NCI-H2196 treated with DMSO at 0.1 percent for 48 hours (cell line): ENCODE data around the gene EIF4H.
"Not testable (repeated sequence)": the region's sequence is repeated elsewhere in the genome, so short reads cannot be mapped to it uniquely, and the experiment has no call there.

ENCODE experiments used
- DNase-seq: peaks from one replicate; lab custom pipeline; 2025; ENCODE audit not compliant: unreplicated experiment; lab: John Stamatoyannopoulos, UW

Gene EIF4H

DNA sequence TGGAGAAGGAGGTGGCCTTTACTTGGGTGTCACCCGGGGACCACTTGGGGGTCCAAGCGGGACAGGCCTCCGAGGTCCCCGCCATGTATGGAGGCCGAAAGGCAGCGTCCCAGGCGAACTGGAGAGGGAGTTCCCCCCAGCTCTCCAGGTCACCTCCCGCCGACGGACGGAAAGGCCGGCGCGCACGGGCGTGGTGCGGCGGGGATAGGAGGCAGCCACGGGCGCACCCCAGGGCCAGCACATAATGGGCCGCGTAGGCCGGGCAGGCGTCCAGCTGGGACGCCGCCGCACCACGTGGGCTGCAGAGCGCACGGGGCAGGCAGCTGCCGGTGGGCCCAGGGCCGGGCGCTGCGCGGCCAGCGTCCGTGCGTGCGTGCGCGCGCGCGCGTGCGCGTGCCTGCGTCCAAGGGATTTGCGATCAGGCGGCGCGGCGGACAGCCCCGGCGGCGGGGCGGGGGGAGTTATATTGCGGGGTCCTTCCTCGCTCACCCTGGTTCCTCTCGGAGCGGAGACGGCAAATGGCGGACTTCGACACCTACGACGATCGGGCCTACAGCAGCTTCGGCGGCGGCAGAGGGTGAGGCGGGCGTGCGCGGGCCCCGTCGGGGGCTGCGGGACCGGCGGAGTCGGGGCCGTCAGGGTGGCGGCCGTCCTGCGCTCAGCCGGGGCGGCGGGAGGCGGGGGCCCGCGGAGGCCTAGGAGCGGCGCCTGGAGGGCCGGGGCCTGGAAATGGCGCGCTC lies at the start of gene EIF4H:
EIF4H (plus strand) TSS at position 491 of the 740 bp plus-strand sequence; CDS start at position 519, 28 bp downstream.
- DNase-seq = peak; percentile 82

DNA sequence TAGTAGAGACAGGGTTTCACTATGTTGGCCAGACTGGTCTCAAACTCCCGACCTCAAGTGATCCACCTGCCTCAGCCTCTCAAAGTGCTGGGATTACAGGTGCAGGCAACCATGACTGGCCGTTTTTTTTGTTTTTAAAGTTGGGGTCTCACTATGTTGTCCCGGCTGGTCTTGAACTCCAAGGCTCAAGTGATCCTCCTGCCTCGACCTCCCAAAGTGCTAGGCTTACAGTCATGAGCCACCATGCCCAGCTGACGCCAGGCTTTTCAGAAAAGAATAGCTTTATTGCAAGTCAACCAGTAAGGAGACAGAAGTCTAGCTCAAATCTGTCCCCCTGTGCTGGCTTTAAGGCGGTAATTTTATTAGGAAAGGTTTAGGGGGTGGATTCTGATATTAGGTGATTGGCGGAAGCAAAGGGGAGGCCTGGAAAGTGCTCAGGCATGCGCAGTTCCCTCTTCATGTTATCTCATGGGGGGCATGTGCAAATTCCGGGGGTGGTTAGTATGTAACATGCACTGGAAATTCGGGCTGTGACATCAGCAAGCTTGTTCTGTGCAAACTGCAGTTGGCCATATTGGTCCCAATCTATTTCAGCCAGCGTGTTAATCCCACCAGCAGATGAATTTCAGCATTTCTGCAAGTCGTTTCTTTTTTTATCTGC lies 47.8 kb upstream of the EIF4H start:
- no peak for DNase-seq

DNA sequence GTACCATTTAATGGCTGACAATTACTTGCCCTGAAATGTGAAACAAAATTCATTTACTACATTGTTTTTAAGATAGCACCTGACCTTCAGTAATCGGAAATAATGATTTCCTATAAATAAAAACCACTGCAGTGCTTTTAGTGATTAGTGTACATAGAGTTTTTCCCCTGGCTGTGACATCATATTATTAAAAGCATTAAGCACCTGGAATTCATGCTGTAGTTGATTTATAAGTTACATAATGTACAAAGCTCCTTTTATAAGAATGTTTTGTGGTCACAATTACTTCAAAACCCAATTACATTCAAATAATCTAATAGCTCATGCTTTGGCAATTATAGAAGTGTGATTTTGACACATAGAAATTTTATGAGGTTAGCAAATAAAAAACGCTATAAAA lies 44.3 kb upstream of the EIF4H start:
- DNase-seq = no peak

DNA sequence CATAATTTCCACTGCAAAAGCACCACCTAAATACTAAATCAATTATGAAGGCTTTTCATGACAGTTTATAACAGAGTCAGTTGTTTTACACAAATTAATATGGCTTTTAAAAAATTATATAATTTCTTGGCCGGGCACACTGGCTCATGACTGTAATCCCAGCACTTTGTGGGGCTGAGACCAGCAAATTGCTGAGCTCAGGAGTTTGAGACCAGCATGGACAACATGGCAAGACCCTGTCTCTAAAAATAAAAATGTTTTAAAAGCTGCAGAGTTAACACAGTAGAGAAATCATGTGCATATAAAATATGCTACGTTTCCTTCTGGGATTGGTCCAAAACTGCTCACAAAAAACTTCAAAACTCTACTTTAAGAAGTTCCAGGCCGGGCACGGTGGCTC lies 43.6 kb upstream of the EIF4H start:
- no peak for DNase-seq

DNA sequence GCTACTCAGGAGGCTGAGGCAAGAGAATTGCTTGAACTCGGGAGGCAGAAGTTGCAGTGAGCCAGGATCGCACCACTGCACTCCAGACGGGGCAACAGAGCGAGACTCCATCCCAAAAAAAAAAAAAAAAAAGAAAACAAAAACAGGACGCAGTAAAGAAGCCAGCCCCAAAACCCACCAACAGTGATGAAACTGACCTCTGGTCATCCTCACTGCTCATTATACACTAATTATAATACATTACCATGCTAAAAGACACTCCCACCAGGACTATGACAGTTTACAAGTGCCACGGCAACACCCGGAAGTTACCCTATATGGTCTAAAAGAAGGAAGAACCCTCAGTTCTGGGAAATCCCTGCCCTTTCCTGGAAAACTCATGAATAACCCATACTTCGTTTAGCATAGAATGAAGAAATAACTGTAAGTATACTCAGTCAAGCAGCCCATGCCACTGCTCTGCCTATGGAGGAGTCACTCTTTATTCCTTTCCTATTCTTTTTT lies 40.0 kb upstream of the EIF4H start:
- no peak for DNase-seq

DNA sequence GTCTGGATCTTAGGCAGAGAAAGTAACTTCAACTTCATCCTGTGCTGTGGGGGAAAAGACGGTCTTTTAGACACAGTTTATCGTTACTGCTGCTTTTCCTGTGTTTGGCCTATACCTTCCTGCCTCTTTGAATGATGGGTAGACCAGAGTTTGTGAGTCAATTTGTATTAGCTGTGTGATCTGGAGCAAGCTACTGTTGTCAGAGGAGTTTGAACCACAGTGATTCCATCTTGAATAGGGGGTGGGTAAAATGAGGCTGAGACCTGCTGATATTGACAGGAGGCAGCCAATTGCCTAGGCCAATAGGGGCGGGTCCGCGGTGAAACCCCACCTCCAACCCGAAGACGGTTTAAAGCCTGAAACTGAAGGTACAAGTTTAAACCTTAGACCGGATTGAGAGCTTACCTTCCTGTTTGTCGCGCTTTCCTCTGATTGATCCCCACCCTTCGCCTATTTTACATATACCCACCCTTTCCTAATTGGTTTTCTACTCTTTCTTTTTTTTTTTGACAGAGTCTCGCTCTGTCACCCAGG lies 35.8 kb upstream of the EIF4H start:
- DNase-seq = no peak

DNA sequence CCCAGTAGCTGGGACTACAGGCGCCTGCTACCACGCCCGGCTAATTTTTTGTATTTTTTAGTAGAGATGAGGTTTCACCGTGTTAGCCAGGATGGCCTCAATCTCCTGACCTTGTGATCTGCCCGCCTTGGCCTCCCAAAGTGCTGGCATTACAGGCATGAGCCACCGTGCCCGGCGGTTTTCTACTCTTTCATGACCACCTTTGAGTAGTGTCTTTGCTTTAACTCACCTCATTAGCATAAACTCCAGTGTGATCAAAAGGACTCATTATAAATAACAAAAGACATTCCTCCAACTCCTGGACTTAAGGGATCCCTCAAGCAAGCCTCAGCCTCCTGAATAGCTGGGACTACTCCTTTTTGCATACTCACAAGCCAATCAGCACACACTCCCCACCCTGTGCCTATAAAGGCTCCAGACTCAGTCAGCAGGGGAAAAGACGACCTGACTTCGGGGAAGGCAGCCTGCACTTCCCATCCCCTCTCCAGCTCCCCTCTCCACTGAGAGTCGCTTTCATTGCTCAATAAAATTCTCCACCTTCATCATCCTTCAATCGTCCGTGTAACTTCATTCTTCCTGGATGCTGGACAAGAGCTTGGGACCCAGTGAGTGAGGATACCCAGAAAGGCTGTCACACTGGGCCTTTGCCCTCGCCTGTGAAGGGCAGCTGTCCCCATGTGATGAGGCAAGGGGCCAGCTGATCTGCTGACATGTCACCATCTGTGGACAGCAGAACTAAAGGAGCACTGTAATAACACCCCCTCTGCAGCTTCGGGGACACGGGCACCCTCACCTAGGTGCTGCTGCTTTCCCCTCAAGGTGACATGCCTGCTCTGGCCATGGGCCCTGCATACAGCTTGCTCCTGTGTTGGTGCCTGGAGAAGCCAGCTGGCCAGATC lies 35.0 kb upstream of the EIF4H start:
- no peak for DNase-seq

DNA sequence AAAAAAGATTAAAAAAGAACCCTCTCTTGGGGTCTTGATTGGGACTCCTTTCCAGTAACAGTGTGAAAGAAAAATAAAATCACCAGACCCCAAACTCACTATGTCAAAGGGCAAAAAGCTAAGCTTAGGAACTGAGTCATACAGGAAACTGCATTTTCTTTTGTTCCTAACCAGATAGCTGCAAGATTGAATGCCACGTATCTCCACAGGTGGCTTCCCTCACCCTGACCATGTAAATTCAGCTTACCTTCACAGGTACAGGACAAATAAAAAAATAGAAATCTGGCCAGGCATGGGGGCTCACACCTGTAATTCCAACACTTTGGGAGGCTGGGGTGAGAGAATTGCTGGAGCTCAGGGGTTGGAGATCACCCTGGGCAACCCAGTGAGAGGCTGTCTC lies 32.5 kb upstream of the EIF4H start:
- no peak for DNase-seq

DNA sequence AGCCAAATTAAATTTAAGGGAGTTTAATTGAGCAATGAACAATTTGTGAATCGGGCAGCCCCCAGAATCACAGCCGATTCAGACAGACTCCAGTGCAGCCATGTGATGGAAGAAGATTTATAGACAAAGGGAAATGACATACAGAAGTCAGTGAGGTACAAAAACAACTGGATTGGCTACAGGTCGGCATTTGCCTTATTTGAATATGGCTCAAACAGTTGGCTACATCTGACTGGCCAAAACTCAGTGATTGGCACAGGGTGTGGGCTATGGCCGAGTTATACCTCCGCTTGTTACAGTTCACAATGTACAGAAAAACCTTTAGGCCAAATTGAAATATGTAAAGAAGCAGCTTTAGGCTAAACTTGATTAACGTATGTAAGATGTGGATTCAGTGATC lies 30.8 kb upstream of the EIF4H start:
- no peak for DNase-seq

DNA sequence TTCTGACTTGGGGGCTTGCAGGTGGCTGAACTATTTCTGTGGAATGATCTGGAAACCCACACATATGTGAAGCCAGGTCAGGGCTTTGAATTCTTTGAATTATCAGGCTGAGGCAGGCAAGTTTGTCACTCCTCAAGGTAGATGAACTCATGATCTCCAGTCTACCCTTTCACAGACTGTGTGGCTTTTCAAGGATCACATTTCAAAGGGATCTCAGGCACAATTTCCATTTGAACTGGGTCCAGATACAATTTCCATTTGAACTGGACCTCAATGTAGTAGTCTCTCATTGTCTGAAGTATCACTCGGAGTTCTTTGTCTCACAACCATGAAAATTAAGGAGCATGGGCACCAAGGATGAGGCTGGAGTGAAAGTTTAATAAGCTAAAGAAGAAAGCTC lies 25.7 kb upstream of the EIF4H start:
- no peak for DNase-seq

DNA sequence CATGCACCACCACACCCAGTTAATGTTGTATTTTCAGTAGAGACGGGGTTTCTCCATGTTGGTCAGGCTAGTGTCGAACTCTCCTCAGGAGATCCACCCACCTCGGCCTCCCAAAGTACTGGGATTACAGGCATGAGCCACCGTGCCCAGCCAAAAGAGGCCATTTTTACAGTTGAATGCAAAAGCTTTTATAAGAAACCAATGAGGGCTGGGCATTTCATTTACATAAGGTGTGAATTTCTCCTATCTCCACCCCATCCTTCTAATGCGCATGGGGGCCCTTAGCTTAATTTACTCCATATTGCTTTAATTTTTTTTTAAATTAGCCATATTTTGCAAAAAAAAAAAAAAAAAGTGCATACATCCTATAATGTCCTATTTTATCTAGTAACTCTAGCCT lies 25.1 kb upstream of the EIF4H start:
- no peak for DNase-seq

DNA sequence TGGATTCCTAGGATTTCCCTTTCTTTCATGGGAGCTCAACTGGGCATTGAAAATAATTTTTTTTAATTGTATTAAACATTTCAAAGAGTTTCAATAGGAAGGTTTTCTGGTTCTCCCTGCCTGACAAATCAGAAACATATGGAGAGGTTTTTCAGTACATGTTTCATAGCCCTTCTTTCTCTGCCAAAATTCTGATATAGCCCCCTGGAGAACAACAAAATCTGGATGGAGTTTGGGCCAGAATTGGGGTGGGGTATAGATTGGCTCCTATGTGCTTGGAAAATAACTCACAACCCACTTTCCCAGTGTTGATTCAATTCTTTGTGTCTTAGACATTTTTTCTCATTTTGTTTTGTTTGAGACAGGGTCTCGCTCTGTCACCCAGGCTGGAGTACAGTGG lies 24.6 kb upstream of the EIF4H start:
- DNase-seq = no peak

DNA sequence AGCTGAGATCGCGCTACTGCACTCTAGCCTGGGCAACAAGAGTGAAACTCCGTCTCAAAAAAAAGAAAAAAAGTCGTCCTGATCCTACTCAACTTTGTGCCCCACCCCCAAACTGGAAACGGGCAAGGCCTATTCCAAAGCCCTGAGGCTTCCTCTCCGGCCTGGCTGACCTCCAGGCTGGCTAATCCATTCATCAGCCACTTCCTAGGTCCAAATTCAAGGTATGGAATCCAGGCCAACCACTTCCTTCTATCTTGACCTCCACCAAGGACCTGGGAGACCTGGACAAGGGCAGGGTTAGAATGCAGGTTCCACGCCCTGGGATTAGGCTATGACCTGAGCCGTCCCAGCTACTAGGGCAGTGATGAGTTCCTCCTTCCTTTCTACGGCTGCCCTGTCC lies 20.4 kb upstream of the EIF4H start:
- no peak for DNase-seq

DNA sequence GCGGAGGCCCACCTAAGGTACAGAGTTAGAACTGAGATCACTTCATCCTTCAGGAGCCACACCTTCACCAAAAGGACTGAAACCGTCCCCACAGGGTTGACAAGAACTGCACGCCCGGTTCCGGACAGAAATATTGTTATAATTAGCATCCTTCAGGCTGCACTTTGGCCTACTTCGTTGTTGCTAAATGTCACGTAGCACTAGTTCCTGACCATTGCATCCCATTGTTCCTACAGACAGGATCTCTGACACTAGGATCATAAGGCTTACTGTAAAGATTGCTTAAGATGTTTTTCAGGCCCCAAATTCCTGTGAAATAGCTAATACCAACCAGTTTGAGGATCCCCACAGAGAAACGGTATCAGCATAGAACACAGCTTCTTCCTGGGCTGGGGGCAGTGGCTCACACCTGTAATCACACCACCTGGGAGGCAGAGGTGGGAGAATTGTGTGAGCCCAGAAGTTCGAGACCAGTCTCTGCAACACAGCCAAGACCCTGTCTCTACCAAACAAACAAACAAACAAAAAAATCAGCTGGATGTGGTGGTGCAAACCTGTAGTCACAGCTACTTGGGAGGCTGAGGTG lies 18.3 kb upstream of the EIF4H start:
- DNase-seq = no peak

DNA sequence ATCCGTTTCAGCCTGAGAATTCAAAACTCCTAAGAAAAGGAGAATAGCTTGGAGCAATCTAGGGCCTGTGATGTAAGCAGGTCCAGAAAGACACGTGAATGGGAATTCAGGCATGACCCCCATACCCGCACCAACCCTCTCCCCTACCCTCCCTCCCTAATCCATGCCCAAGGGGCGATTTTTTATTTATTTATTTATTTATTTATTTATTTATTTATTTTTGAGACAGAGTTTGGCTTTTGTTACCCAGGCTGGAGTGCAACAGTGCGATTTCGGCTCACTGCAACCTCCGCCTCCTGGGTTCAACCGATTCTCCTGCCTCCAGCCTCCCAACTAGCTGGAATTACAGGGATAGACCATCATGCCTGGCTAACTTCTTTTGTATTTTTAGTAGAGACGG lies 16.6 kb upstream of the EIF4H start:
- DNase-seq = no peak

DNA sequence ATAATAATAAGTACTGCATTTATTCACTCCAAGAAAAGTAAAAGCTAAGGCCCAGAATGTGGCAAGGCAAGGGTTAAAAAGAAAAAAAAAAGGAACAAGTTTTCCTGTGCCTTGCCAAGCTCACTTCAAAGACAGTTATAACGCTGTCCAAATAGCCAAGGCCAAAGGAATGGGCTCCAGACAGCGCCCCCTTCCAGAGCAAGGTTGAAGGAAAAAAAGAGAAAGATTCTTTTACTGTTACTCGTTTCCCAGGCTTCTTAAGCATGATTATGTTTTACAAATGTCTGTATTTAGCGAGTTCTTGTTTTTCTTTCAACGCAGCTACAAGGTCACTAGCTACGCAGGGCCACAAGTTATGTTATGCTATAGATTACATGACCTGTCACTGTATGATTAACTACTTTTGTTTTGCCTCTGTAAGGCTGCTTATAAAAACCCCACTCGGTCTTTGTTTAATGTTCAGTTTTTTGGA lies 9.1 kb upstream of the EIF4H start:
- DNase-seq = no peak

DNA sequence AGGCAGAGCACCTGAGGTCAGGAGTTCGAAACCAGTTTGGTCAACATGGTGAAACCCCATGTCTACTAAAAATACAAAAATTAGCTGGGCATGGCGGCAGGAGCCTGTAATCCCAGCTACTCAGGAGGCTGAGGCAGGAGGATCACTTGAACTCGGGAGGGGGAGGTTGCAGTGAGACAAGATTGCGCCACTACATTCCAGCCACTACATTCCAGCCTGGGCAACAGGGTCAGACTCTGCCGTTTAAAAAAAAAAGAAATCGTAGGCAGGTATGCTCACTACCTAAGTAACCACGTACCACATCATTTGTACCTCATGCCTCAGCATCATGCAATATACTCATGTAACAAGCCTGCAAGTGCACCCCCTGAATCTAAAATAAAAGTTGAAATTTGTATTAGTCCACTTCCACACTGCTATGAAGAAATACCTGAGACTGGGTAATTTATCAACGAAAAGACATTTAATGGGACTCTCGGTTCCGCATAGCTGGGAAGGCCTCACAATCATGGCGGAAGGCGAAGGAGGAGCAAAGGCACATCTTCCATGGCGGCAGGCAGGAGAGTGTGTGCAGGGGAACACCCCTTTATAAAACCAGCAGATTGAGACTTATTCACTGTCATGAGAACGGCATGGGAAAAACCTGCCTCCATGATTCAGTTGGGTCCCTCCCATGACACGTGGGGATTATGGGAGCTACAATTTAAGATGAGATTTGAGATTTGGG lies 8.1 kb upstream of the EIF4H start:
- no peak for DNase-seq

DNA sequence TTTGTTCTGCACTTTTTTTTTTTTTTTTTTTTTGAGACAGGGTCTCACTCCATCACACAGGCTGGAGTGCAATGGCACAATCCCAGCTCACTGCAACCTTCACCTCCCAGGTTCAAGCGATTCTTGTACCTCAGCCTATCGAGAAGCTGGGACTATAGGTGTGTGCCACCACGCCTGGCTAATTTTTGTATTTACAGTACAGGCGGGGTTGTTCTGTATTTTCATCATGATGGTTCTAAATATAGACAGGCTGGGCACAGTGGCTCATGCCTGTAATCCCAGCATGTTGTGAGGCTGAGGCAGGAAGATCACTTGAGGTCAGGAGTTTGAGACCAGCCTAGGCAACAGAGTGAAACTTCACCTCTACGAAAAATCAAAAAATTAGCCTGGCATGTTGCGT lies 6.8 kb upstream of the EIF4H start:
- not testable (repeated sequence) for DNase-seq

DNA sequence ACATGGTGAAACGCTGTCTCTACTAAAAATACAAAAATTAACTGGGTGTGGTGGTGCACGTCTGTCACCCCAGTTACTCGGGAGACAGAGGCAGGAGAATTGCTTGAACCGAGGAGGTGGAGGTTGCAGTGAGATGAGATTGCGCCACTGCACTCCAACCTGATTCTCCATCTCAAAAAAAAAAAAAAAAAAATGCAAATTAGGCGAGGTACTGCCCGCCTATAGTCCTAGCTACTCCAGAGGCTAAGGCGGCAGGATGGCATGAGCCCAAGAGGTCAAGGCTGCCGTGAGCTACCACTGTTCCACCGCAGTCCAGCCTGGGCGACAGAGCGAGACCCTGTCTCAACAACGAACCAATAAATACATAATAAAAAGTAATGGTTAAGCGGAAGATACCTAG lies 1.1 kb upstream of the EIF4H start:
- no peak for DNase-seq

DNA sequence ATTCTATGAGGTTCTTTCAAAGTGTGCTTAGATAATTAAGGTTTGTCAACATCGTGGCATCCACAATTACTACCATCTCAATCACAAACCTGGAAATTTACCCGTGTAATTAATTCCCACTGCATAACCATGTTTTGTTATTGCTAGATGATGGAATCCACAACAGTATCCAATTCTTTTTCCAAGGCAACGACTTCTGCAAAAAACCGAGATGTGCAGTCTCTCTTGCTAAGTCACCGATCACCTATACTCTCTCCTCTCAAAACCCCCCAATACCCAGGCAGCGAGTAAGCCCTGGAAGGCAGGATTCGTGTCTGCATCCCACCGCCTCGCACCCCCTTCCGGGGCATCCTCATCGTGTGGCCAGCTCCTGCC lies 678 bp upstream of the EIF4H start:
- DNase-seq = no peak
